Left lung (tissue), 10 donors: ENCODE data around the gene CTXND1. TPM values are rescaled to one million over a fixed set of nuclear protein-coding genes. Genes with fewer than 3 reads are reported as not detected.

ENCODE experiments used
- ATAC-seq: fragments of 200-7000 bp; cut with Tn5 transposase; one replicate; pipeline ENCODE4 v1.9.1; 2020; ENCODE audit warnings: moderate library complexity
- DNase-seq, 4 donors: peaks; one replicate each; pipeline ENCODE4 v3.0.0-alpha.2; 2013 to 2020
- H3K27ac ChIP-seq, 2 donors: fragments of 200-600 bp; sonication (generic) in 1 of 2; one replicate each; pipeline versions ENCODE4 v1.5.0 to v1.8.0; 2020 to 2021
- H3K27me3 ChIP-seq, 2 donors: fragments of 200-600 bp; sonication (generic) in 1 of 2; one replicate each; pipeline versions ENCODE4 v1.5.0 to v1.8.0; 2020 to 2021
- H3K36me3 ChIP-seq, 2 donors: fragments of 200-600 bp; sonication (generic) in 1 of 2; one replicate each; pipeline versions ENCODE4 v1.5.0 to v1.8.0; 2020 to 2021
- H3K4me1 ChIP-seq, 2 donors: fragments of 200-600 bp; one replicate each; pipeline ENCODE4 v1.8.0; 2021
- H3K4me3 ChIP-seq, 2 donors: fragments of 200-600 bp; sonication (generic) in 1 of 2; one replicate each; pipeline versions ENCODE4 v1.5.0 to v1.8.0; 2020 to 2021; ENCODE audit warnings: mild to moderate bottlenecking in 1 of 2
- H3K9me3 ChIP-seq, 2 donors: fragments of 200-600 bp; sonication (generic) in 1 of 2; one replicate each; pipeline versions ENCODE4 v1.5.0 to v1.8.0; 2020 to 2021
- CTCF ChIP-seq, 2 donors: fragments of 200-600 bp; sonication (generic) in 1 of 2; IDR thresholded peaks; one replicate each; pipeline versions ENCODE4 v1.5.0 to v1.8.0; 2021; ENCODE audit warnings: antibody characterized with exemption in 2 of 2
- intact Hi-C, 2 donors: fragments of 100-400 bp; cut with DNase I; formaldehyde crosslinking; loops; one replicate each; pipeline versions ENCODE4 v1.11.2 to v1.14.2; 2022
- polyA plus RNA-seq, 6 donors: library from polyadenylated mRNA; unstranded; fragments of 120-200 nt; gene quantifications; one replicate each; pipeline ENCODE4 v1.2.1, GENCODE V29; 2013; ENCODE audit not compliant: insufficient read length in 6 of 6
- total RNA-seq, 2 donors: library from RNA; stranded (reverse); fragmentation: NEBNext Ultra II Directional; extraction: Animal tissue kit (Norgen Biotek cat#: 25700); gene quantifications; one replicate each; pipeline ENCODE4 v1.2.1, GENCODE V29; 2021
- donor health status: DM: no; HTN: yes; CAD: no.
- donor health status: DM: no; HTN: no; CAD: no.

CTXND1 gene
- total and polyA plus RNA-seq, 8 donors = 0.47 to 32.9 (median 23.1) TPM

GRCh38 chr15:80182611-80183261 is 69.3 kb downstream of the CTXND1 start:
- ATAC-seq (no peak), DNase-seq (peak in 2 of 4 donors; percentile 56 to 63)
- Histone ChIP-seq H3K4me3 (no peak overlapping the region), H3K4me1 (no peaks in the 10 kb centered on the region), H3K9me3 (no peaks in the 10 kb centered on the region), H3K27me3 (no peaks in the 10 kb centered on the region), H3K27ac (no peak overlapping the region), H3K36me3 (peaks cover 0 to 80% of the 10 kb centered on the region in 2 donors)
- intact Hi-C loops = no loop called here
- TF ChIP-seq CTCF (IDR thresholded peaks at IDR 0.05) = no peak

GRCh38 chr15:80180986-80181385 is 71.0 kb downstream of the CTXND1 start:
- no peaks in the 10 kb centered on the region for H3K4me1 ChIP-seq
- H3K4me3 ChIP-seq = no peak overlapping the region
- H3K27me3 ChIP-seq = no peaks in the 10 kb centered on the region
- ATAC-seq = no peak
- no peaks in the 10 kb centered on the region for H3K9me3 ChIP-seq
- H3K27ac ChIP-seq = no peak overlapping the region
- TF ChIP-seq CTCF (IDR thresholded peaks at IDR 0.05) = no peak
- peaks cover 0 to 77% of the 10 kb centered on the region in 2 donors for H3K36me3 ChIP-seq
- DNase-seq = no peak
- intact Hi-C loops = no loop called here

GRCh38 chr15:80180468-80180867 is 71.5 kb downstream of the CTXND1 start:
- no peak for TF ChIP-seq CTCF (IDR thresholded peaks at IDR 0.05)
- ATAC-seq (no peak), DNase-seq (no peak)
- H3K36me3 ChIP-seq = peaks cover 0 to 77% of the 10 kb centered on the region in 2 donors
- H3K9me3 ChIP-seq = no peaks in the 10 kb centered on the region
- intact Hi-C loops = no loop called here
- H3K4me1 ChIP-seq = no peaks in the 10 kb centered on the region
- no peaks in the 10 kb centered on the region for H3K27me3 ChIP-seq
- H3K27ac ChIP-seq = no peak overlapping the region
- H3K4me3 ChIP-seq = no peak overlapping the region

- no peaks in the 10 kb centered on the region for H3K27me3 ChIP-seq
- H3K9me3 ChIP-seq = no peaks in the 10 kb centered on the region
- no peak overlapping the region for H3K27ac ChIP-seq
- intact Hi-C loops = no loop called here
- H3K4me1 ChIP-seq = no peaks in the 10 kb centered on the region
- DNase-seq = no peak
- H3K36me3 ChIP-seq = peaks cover 0 to 77% of the 10 kb centered on the region in 2 donors
- ATAC-seq = no peak
- TF ChIP-seq CTCF (IDR thresholded peaks at IDR 0.05) = no peak
- H3K4me3 ChIP-seq = no peak overlapping the region
Observed at GRCh38 chr15:80179935-80180334, 72.1 kb downstream of the CTXND1 start.

GRCh38 chr15:80179025-80179759 is 72.8 kb downstream of the CTXND1 start:
- Histone ChIP-seq H3K9me3 (no peaks in the 10 kb centered on the region), H3K27me3 (no peaks in the 10 kb centered on the region), H3K4me1 (no peaks in the 10 kb centered on the region), H3K36me3 (peaks cover 0 to 77% of the 10 kb centered on the region in 2 donors), H3K4me3 (no peak overlapping the region), H3K27ac (peak overlapping the region in 1 of 2 donors; percentile 13)
- DNase-seq = no peak
- ATAC-seq = peak; percentile 50
- TF ChIP-seq CTCF (IDR thresholded peaks at IDR 0.05) = no peak
- intact Hi-C loops = no loop called here
